Spleen (tissue), 11 donors: ENCODE results near the gene TTLL11. TPM values are rescaled to one million over a fixed set of nuclear protein-coding genes. Genes with fewer than 3 reads are reported as not detected.
A peak's percentile ranks its signal among the peaks of the same experiment; 100 is the strongest.

Experiments used
- DNase-seq: peaks from one replicate; pipeline ENCODE4 v3.0.0-alpha.2; 2020
- H3K27ac ChIP-seq, 8 donors: fragments of 200-600 bp; sonication (generic) in 7 of 8; 1 replicate in 4 of 8; 2 replicates in 4 of 8; pipeline versions ENCODE4 v1.5.0 to v1.8.0; 2016 to 2021; ENCODE audit warnings: inconsistent platforms in 4 of 8, mild to moderate bottlenecking in 4 of 8, moderate library complexity in 1 of 8
- H3K27me3 ChIP-seq, 7 donors: fragments of 200-600 bp; sonication (generic) in 6 of 7; replicated peaks in 1 of 7; 1 replicate in 4 of 7; 2 replicates in 3 of 7; pipeline versions ENCODE4 v1.5.0 to v1.8.0; 2016 to 2021; ENCODE audit warnings: inconsistent platforms in 3 of 7, mild to moderate bottlenecking in 1 of 7
- H3K36me3 ChIP-seq, 6 donors: fragments of 200-600 bp; sonication (generic) in 5 of 6; 1 replicate in 4 of 6; 2 replicates in 2 of 6; pipeline versions ENCODE4 v1.5.0 to v1.8.0; 2016 to 2021; ENCODE audit warnings: inconsistent platforms in 2 of 6
- H3K4me1 ChIP-seq, 6 donors: fragments of 200-600 bp; sonication (generic) in 5 of 6; 1 replicate in 3 of 6; 2 replicates in 3 of 6; pipeline versions ENCODE4 v1.5.0 to v1.8.0; 2016 to 2021; ENCODE audit warnings: inconsistent platforms in 3 of 6
- H3K4me3 ChIP-seq, 8 donors: fragments of 200-600 bp; sonication (generic) in 7 of 8; 1 replicate in 4 of 8; 2 replicates in 4 of 8; pipeline versions ENCODE4 v1.5.0 to v1.8.0; 2016 to 2021; ENCODE audit warnings: inconsistent platforms in 4 of 8, mild to moderate bottlenecking in 4 of 8, moderate library complexity in 2 of 8
- H3K9me3 ChIP-seq, 8 donors: fragments of 200-600 bp; sonication (generic) in 7 of 8; 1 replicate in 4 of 8; 2 replicates in 4 of 8; pipeline versions ENCODE4 v1.5.0 to v1.8.0; 2016 to 2021; ENCODE audit warnings: inconsistent platforms in 4 of 8
- CTCF ChIP-seq, 11 experiments: fragments of 200-600 bp in 7 of 11; fragments of 450-650 bp in 4 of 11; sonication (generic) in 4 of 11; IDR thresholded peaks in 8 of 11; conservative IDR thresholded peaks in 3 of 11; 1 replicate in 7 of 11; 2 replicates in 4 of 11; pipeline versions ENCODE4 v1.4.0 to v1.8.0; 2016 to 2021; ENCODE audit warnings: antibody characterized with exemption in 11 of 11, inconsistent platforms in 4 of 11, mild to moderate bottlenecking in 1 of 11
- POLR2A ChIP-seq, 3 donors: fragments of 450-650 bp; IDR thresholded peaks; one replicate each; pipeline ENCODE4 v1.5.1; 2017; ENCODE audit warnings: antibody characterized with exemption in 3 of 3, mild to moderate bottlenecking in 1 of 3
- POLR2AphosphoS5 ChIP-seq, 3 donors: sonication (generic); formaldehyde crosslinking; IDR thresholded peaks; one replicate each; pipeline ENCODE4 v1.5.1; 2017; ENCODE audit warnings: antibody characterized with exemption in 3 of 3
- WGBS, 5 donors: extraction: QIAGEN DNeasy Blood & Tissue Kit in 3 of 5; methylation state at CpG; one replicate each; pipeline versions ENCODE4 v1.1.5 to v1.1.7; 2013 to 2018; 5-methylcytosine and 5-hydroxymethylcytosine counted together
- intact Hi-C: fragments of 100-400 bp; cut with DNase I; formaldehyde crosslinking; loops from one replicate; pipeline ENCODE4 v1.15.0; 2023; ENCODE audit warnings: low total_unique reads
- polyA plus RNA-seq, 3 donors: library from polyadenylated mRNA; stranded (reverse); fragments of 200-250 nt; gene quantifications; one replicate each; pipeline ENCODE4 v1.2.1, GENCODE V29; 2013
- total RNA-seq, 7 donors: library from RNA; depleted of rRNA in 3 of 7; stranded (reverse); fragments of >200 nt in 3 of 7; fragmentation: NEBNext Ultra II Directional in 4 of 7; extraction: Animal tissue kit (Norgen Biotek cat#: 25700) in 4 of 7; gene quantifications; one replicate each; pipeline versions ENCODE4 v1.1.0 to v1.2.1, GENCODE V29; 2016 to 2021
- donor health status: healthy with polysubstance abuse.
- donor health status: DM: no; HTN: no; CAD: no; lungs with moderate emphysema.
- donor health status: DM: no; HTN: no; CAD: no.
- donor health status: Bipolar disorder and iron deficiency.
- donor health status: healthy.
- donor health status: DM: no; HTN: no; CAD: no.
- donor health status: DM: yes; HTN: yes; CAD: no.

Gene TTLL11
- total and polyA plus RNA-seq, 10 donors, result 1.6 to 12.8 (median 7.3) TPM

GRCh38 chr9:121785673-121786542, 307.2 kb downstream of the TTLL11 start:
- TF ChIP-seq POLR2AphosphoS5 (IDR thresholded peaks at IDR 0.05) (no peak), POLR2A (IDR thresholded peaks at IDR 0.05) (no peak), CTCF (IDR thresholded peaks at IDR 0.05 in 8 of 11, conservative IDR thresholded peaks at IDR 0.05 in 3 of 11) (no peak)
- Histone ChIP-seq H3K27me3 (no peaks in the 10 kb centered on the region), H3K4me1 (peaks cover 0 to 22% (median 6%) of the 10 kb centered on the region in 6 donors), H3K27ac (no peak overlapping the region), H3K4me3 (no peak overlapping the region), H3K36me3 (peaks cover 0 to 48% (median 19%) of the 10 kb centered on the region in 6 donors), H3K9me3 (no peaks in the 10 kb centered on the region)
- no peak for DNase-seq
- WGBS, 5 donors, result 86 to 96% (median 92%) methylated on average over 4 to 11 of the region's 11 CpGs
- intact Hi-C loops, result no loop called here

- intact Hi-C loops, result no loop called here
- peak; percentile 68 for DNase-seq
- H3K27me3 ChIP-seq, result no peaks in the 10 kb centered on the region
- H3K36me3 ChIP-seq, result peaks cover 0 to 57% (median 22%) of the 10 kb centered on the region in 6 donors
- peak overlapping the region in 1 of 8 donors; percentile 8 for H3K27ac ChIP-seq
- H3K4me1 ChIP-seq, result peaks cover 0 to 23% (median 7%) of the 10 kb centered on the region in 6 donors
- TF ChIP-seq POLR2AphosphoS5 (IDR thresholded peaks at IDR 0.05), result no peak
- TF ChIP-seq POLR2A (IDR thresholded peaks at IDR 0.05), result no peak
- no peak for TF ChIP-seq CTCF (IDR thresholded peaks at IDR 0.05 in 8 of 11, conservative IDR thresholded peaks at IDR 0.05 in 3 of 11)
- H3K9me3 ChIP-seq, result no peaks in the 10 kb centered on the region
- WGBS, 5 donors, result 84 to 89% (median 87%) methylated on average over 16 to 17 of the region's 17 CpGs
- no peak overlapping the region for H3K4me3 ChIP-seq
These were observed 308.2 kb downstream of the TTLL11 start for GRCh38 chr9:121784731-121785411.

- no peak overlapping the region for H3K4me3 ChIP-seq
- peaks cover 0 to 61% (median 22%) of the 10 kb centered on the region in 6 donors for H3K36me3 ChIP-seq
- H3K4me1 ChIP-seq, result peaks cover 0 to 34% (median 13%) of the 10 kb centered on the region in 6 donors
- H3K9me3 ChIP-seq, result no peaks in the 10 kb centered on the region
- DNase-seq, result peak; percentile 66
- 73 to 84% (median 76%) methylated on average over 19 to 26 of the region's 26 CpGs for WGBS, 5 donors
- intact Hi-C loops, result no loop called here
- TF ChIP-seq POLR2A (IDR thresholded peaks at IDR 0.05) (no peak), POLR2AphosphoS5 (IDR thresholded peaks at IDR 0.05) (peak in 1 of 3 donors; percentile 9)
- no peaks in the 10 kb centered on the region for H3K27me3 ChIP-seq
- peak overlapping the region in 3 of 8 donors; percentile 8 to 17 (median 8) for H3K27ac ChIP-seq
These were observed 309.3 kb downstream of the TTLL11 start for GRCh38 chr9:121783521-121784507.

GRCh38 chr9:121783111-121783510, 310.0 kb downstream of the TTLL11 start:
- DNase-seq, result no peak
- peaks cover 0 to 67% (median 22%) of the 10 kb centered on the region in 6 donors for H3K36me3 ChIP-seq
- intact Hi-C loops, result no loop called here

More at GRCh38 chr9:121783111-121783510, 310.0 kb downstream of the TTLL11 start:
- WGBS, 5 donors, result 81 to 89% (median 84%) methylated on average over 2 of the region's 2 CpGs
- Histone ChIP-seq H3K27ac (no peak overlapping the region), H3K4me3 (no peak overlapping the region), H3K4me1 (peaks cover 0 to 37% (median 13%) of the 10 kb centered on the region in 6 donors), H3K9me3 (peaks cover 0 to 6% (median 0%) of the 10 kb centered on the region in 8 donors), H3K27me3 (no peaks in the 10 kb centered on the region)
- no peak for TF ChIP-seq CTCF (IDR thresholded peaks at IDR 0.05 in 8 of 11, conservative IDR thresholded peaks at IDR 0.05 in 3 of 11)
- no peak for TF ChIP-seq POLR2A (IDR thresholded peaks at IDR 0.05)
- TF ChIP-seq POLR2AphosphoS5 (IDR thresholded peaks at IDR 0.05), result no peak
